Trophoblast cell (in vitro differentiated cells and primary cell): ENCODE data around the gene GPHA2.

Source experiments
- DNase-seq, 2 donors: peaks; one replicate each; pipeline ENCODE4 v3.0.0-alpha.2; 2016
- H2AFZ ChIP-seq: 2 replicates; pipeline ENCODE4 v1.6.1; 2013; ENCODE audit warnings: low read length, moderate library complexity, mild to moderate bottlenecking; ENCODE audit not compliant: insufficient read depth, poor library complexity
- H2AK5ac ChIP-seq: 2 replicates; pipeline ENCODE4 v1.6.1; 2013; ENCODE audit warnings: mild to moderate bottlenecking, low read length
- H2BK120ac ChIP-seq: 2 replicates; pipeline ENCODE4 v1.6.1; 2013; ENCODE audit warnings: low read length, mild to moderate bottlenecking, moderate library complexity; ENCODE audit not compliant: insufficient read depth, poor library complexity
- H2BK12ac ChIP-seq: 2 replicates; pipeline ENCODE4 v1.6.1; 2013; ENCODE audit warnings: mild to moderate bottlenecking, low read length, moderate library complexity
- H2BK5ac ChIP-seq: 2 replicates; pipeline ENCODE4 v1.6.1; 2013; ENCODE audit warnings: low read length, low read depth, moderate library complexity, mild to moderate bottlenecking; ENCODE audit not compliant: poor library complexity
- H3K14ac ChIP-seq: 2 replicates; pipeline ENCODE4 v1.6.1; 2013; ENCODE audit warnings: mild to moderate bottlenecking, low read length
- H3K18ac ChIP-seq: 2 replicates; pipeline ENCODE4 v1.6.1; 2013; ENCODE audit warnings: mild to moderate bottlenecking, low read length
- H3K23ac ChIP-seq: 2 replicates; pipeline ENCODE4 v1.6.1; 2013; ENCODE audit warnings: low read length
- H3K27ac ChIP-seq: 2 replicates; pipeline ENCODE4 v1.5.1; 2013; ENCODE audit warnings: low read depth, mild to moderate bottlenecking, inconsistent platforms, low read length, moderate library complexity
- H3K27me3 ChIP-seq: 2 replicates; pipeline ENCODE4 v1.6.1; 2013; ENCODE audit warnings: inconsistent platforms, mild to moderate bottlenecking, low read length, moderate library complexity; ENCODE audit not compliant: insufficient read depth
- H3K36me3 ChIP-seq, 2 experiments: 1 replicate in 1 of 2; 2 replicates in 1 of 2; pipeline ENCODE4 v1.6.1; 2013; ENCODE audit warnings: low read length in 2 of 2, mild to moderate bottlenecking in 2 of 2, moderate library complexity in 1 of 2; ENCODE audit not compliant: insufficient read depth in 2 of 2, control insufficient read depth in 1 of 2
- H3K4ac ChIP-seq: 2 replicates; pipeline ENCODE4 v1.6.1; 2013; ENCODE audit warnings: low read depth, mild to moderate bottlenecking, low read length, moderate library complexity
- H3K4me1 ChIP-seq, 2 experiments: 1 replicate in 1 of 2; 2 replicates in 1 of 2; pipeline ENCODE4 v1.6.1; 2013; ENCODE audit warnings: low read length in 2 of 2, mild to moderate bottlenecking in 2 of 2, moderate library complexity in 1 of 2; ENCODE audit not compliant: insufficient read depth in 2 of 2, control insufficient read depth in 1 of 2
- H3K4me2 ChIP-seq: 2 replicates; pipeline ENCODE4 v1.6.1; 2013; ENCODE audit warnings: inconsistent platforms, mild to moderate bottlenecking, low read length, moderate library complexity
- H3K4me3 ChIP-seq: 2 replicates; pipeline ENCODE4 v1.5.1; 2013; ENCODE audit warnings: mild to moderate bottlenecking, low read depth, low read length, inconsistent platforms
- H3K79me1 ChIP-seq: one replicate; pipeline ENCODE4 v1.6.1; 2013; ENCODE audit warnings: low read length
- H3K79me2 ChIP-seq: 2 replicates; pipeline ENCODE4 v1.6.1; 2013; ENCODE audit warnings: low read length, mild to moderate bottlenecking; ENCODE audit not compliant: control insufficient read depth, insufficient read depth, poor library complexity
- H3K9ac ChIP-seq: 2 replicates; pipeline ENCODE4 v1.6.1; 2013; ENCODE audit warnings: mild to moderate bottlenecking, low read length
- H3K9me3 ChIP-seq: 2 replicates; pipeline ENCODE4 v1.6.1; 2013; ENCODE audit warnings: low read depth, mild to moderate bottlenecking, control low read depth, inconsistent platforms, low read length; ENCODE audit not compliant: insufficient read depth
- H4K12ac ChIP-seq: 2 replicates; pipeline ENCODE4 v1.6.1; 2013; ENCODE audit warnings: low read depth, mild to moderate bottlenecking, low read length, moderate library complexity
- H4K8ac ChIP-seq: 2 replicates; pipeline ENCODE4 v1.6.1; 2013; ENCODE audit warnings: low read depth, mild to moderate bottlenecking, low read length, moderate library complexity
- H4K91ac ChIP-seq: one replicate; pipeline ENCODE4 v1.6.1; 2013; ENCODE audit warnings: low read depth, mild to moderate bottlenecking, low read length, moderate library complexity
- WGBS: extraction: QIAGEN DNeasy Blood & Tissue Kit; methylation state at CpG from one replicate; pipeline ENCODE4 v1.1.7; 2013; ENCODE audit warnings: missing lambda C conversion rate; ENCODE audit not compliant: insufficient read length, insufficient coverage; ENCODE audit errors: extremely low coverage; 5-methylcytosine and 5-hydroxymethylcytosine counted together

Gene GPHA2

DNA sequence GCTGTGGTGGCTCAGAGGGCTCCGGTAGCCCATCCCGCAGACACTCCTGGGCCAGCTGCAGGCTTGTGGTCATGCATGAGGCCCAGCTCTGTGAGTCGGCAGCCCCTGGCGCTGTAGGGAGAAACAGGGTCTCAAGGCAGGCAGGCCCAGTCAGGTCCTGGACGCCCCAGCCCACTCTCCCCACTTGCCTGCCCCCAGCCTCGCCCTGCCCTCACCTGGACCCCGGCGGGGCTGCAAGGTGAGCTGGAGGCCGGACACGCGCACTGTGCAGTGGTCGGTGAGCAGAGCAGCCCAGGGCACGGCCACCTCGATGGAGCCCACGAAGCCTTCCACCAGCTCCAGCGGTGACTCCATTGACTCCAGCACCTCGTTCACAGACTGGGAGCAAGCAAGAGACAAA is 21.6 kb downstream of the GPHA2 start:
- no peak overlapping the region for H3K9ac ChIP-seq
- H4K12ac ChIP-seq: no peak overlapping the region
- peaks cover 49 to 52% of the 10 kb centered on the region in 2 experiments for H3K36me3 ChIP-seq
- H3K27me3 ChIP-seq: no peaks in the 10 kb centered on the region
- H3K23ac ChIP-seq: no peak overlapping the region
- no peak overlapping the region for H3K4ac ChIP-seq
- H2AFZ ChIP-seq: no peak overlapping the region
- no peak overlapping the region for H4K8ac ChIP-seq
- H3K79me2 ChIP-seq: peaks cover 4% of the 10 kb centered on the region
- H3K4me1 ChIP-seq: peaks cover 4 to 8% of the 10 kb centered on the region in 2 experiments
- no peak overlapping the region for H2BK5ac ChIP-seq
- peaks cover 2% of the 10 kb centered on the region for H3K9me3 ChIP-seq
- no CpG with 5 or more reads among the region's 17 CpGs for WGBS
- no peak overlapping the region for H2BK12ac ChIP-seq
- no peak overlapping the region for H2AK5ac ChIP-seq
- H3K27ac ChIP-seq: no peak overlapping the region
- H3K79me1 ChIP-seq: peaks cover 6% of the 10 kb centered on the region
- no peak for DNase-seq
- H3K14ac ChIP-seq: no peak overlapping the region
- no peak overlapping the region for H4K91ac ChIP-seq
- no peak overlapping the region for H2BK120ac ChIP-seq
- no peak overlapping the region for H3K18ac ChIP-seq
- no peak overlapping the region for H3K4me2 ChIP-seq
- no peak overlapping the region for H3K4me3 ChIP-seq

DNA sequence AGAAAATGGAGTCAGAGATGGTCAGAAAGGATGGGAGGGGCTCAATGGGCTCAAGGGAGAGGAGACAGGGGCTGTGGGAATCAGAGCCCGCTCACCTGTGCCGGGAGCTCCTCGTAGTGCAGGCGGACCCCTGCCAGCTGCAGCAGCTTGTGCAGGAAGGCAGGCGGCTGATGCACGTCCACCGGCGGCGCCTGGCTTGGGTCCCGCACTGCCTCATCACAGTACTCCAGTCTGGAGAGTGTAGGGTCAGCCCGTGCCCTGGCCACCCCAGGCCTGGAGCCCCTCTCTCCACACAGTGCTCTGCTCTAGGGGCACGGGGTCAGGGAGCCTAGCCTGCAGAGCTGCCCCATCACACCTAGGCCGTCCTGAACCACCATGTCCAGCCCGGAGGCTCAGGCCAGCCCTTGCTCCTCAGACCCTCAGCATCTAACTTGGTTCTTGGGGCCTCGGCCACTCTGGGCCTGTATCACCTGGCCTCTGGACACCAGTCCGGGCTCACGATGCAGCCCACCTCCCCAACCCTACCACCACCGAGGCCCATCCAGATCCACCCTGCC is 22.4 kb downstream of the GPHA2 start:
- Histone ChIP-seq H3K79me1 (peaks cover 6% of the 10 kb centered on the region), H3K9ac (no peak overlapping the region), H3K4me3 (no peak overlapping the region), H3K4me1 (peaks cover 4 to 8% of the 10 kb centered on the region in 2 experiments), H2BK12ac (no peak overlapping the region), H2AFZ (no peak overlapping the region), H2BK5ac (no peak overlapping the region), H3K36me3 (peaks cover 56 to 59% of the 10 kb centered on the region in 2 experiments), H3K79me2 (peaks cover 4% of the 10 kb centered on the region), H3K9me3 (peaks cover 2% of the 10 kb centered on the region), H2AK5ac (no peak overlapping the region), H4K8ac (no peak overlapping the region), H3K4ac (no peak overlapping the region), H2BK120ac (no peak overlapping the region), H3K27me3 (no peaks in the 10 kb centered on the region), H3K4me2 (no peak overlapping the region), H4K91ac (no peak overlapping the region), H4K12ac (no peak overlapping the region), H3K23ac (no peak overlapping the region), H3K14ac (no peak overlapping the region), H3K18ac (no peak overlapping the region), H3K27ac (no peak overlapping the region)
- no CpG with 5 or more reads among the region's 18 CpGs for WGBS
- DNase-seq: no peak

DNA sequence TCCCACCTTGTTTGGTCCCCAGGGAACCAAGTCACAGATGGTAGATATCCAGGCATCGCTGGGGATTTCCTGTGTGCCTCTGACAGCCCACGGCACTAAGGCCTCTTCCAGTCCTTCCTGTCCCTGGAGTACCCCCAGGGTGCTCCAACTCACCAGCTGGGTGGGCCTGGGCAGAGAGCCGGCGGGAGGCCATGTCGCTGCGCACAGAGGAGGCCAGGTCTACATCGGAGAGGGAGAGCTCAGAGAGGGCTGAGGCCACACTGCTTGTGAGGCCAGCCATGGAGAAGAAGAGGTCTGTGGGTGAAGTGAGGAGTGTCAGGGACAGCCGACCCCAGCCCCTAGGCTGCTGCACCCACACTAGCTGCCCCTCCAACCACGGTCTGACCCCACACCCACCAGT is 24.0 kb downstream of the GPHA2 start:
- Histone ChIP-seq H3K9ac (no peak overlapping the region), H3K79me1 (peaks cover 3% of the 10 kb centered on the region), H3K4me1 (peaks cover 4 to 8% of the 10 kb centered on the region in 2 experiments), H3K18ac (no peak overlapping the region), H3K79me2 (peaks cover 1% of the 10 kb centered on the region), H4K8ac (no peak overlapping the region), H3K14ac (no peak overlapping the region), H3K4ac (no peak overlapping the region), H3K4me2 (no peak overlapping the region), H4K91ac (no peak overlapping the region), H4K12ac (no peak overlapping the region), H2AK5ac (no peak overlapping the region), H2BK12ac (no peak overlapping the region), H3K27ac (no peak overlapping the region), H3K9me3 (peaks cover 2% of the 10 kb centered on the region), H3K23ac (no peak overlapping the region), H3K4me3 (no peak overlapping the region), H3K36me3 (peaks cover 67 to 72% of the 10 kb centered on the region in 2 experiments), H2AFZ (no peak overlapping the region), H3K27me3 (no peaks in the 10 kb centered on the region), H2BK120ac (no peak overlapping the region), H2BK5ac (no peak overlapping the region)
- no CpG with 5 or more reads among the region's 9 CpGs for WGBS
- DNase-seq: no peak

GRCh38 chr11:64911142-64911541 is 24.6 kb downstream of the GPHA2 start:
- Histone ChIP-seq H2BK12ac (no peak overlapping the region), H3K4ac (no peak overlapping the region), H3K9me3 (peaks cover 2% of the 10 kb centered on the region), H3K36me3 (peaks cover 73 to 78% of the 10 kb centered on the region in 2 experiments), H3K4me3 (no peak overlapping the region), H3K27me3 (no peaks in the 10 kb centered on the region), H2BK5ac (no peak overlapping the region), H3K79me1 (no peaks in the 10 kb centered on the region), H3K18ac (no peak overlapping the region), H3K23ac (no peak overlapping the region), H3K79me2 (no peaks in the 10 kb centered on the region), H3K4me2 (no peak overlapping the region), H3K14ac (no peak overlapping the region), H2AK5ac (no peak overlapping the region), H4K8ac (no peak overlapping the region), H4K12ac (no peak overlapping the region), H4K91ac (no peak overlapping the region), H2AFZ (no peak overlapping the region), H3K4me1 (peaks cover 4 to 5% of the 10 kb centered on the region in 2 experiments), H3K27ac (no peak overlapping the region), H3K9ac (no peak overlapping the region), H2BK120ac (no peak overlapping the region)
- no peak for DNase-seq
- WGBS: no CpG with 5 or more reads among the region's 7 CpGs
